ENCODE data around the gene GNPDA2. TPM values are rescaled to one million over a fixed set of nuclear protein-coding genes. Genes with fewer than 3 reads are reported as not detected.

GNPDA2 gene
- total RNA-seq, 2 donors from 2014 or later, result 4.7 to 8.9 TPM

GRCh38 chr4:44684648-44685047 lies 41.7 kb downstream of the GNPDA2 start:
- intact Hi-C loops (cut with DNase I), result no loop called here

DNA sequence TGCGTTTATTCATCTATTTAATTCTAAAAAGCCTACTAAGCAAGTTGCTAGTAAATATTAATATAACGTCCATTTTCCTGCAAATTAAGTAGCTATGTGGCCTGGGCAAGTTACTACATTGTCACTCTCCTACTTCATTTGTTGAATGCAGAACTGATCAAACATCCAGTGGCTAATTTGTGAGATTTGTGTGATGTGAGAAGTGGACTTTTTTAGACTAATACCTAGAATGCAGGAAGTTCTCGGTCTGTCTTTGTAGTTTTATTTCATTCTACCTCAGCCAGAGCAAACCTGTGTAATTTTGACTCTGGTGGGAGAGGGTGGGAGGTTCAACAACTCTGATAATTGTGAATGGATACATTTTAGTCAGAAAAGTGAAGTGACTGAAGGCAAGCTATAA lies 47.3 kb downstream of the GNPDA2 start:
- H3K4me1 ChIP-seq, result peaks cover 9% of the 10 kb centered on the region
- peak overlapping the region; percentile 78 for H3K4me3 ChIP-seq
- H3K9ac ChIP-seq (ENCODE audit: low read depth in 2 of 2, low read length in 2 of 2), result peak overlapping the region; percentile 95 to 96
- H3K27me3 ChIP-seq, result no peaks in the 10 kb centered on the region
- no peaks in the 10 kb centered on the region for H3K9me3 ChIP-seq
- peak overlapping the region; percentile 87 for H3K27ac ChIP-seq
- intact Hi-C loops (cut with DNase I), result loop anchor here (5.0 kb wide), 1 partner anchor 48 kb away; the partner anchor contains the start of gene GNPDA2
- no peak for DNase-seq
- H3K36me3 ChIP-seq, result no peaks in the 10 kb centered on the region
- TF ChIP-seq, protein P1, sequence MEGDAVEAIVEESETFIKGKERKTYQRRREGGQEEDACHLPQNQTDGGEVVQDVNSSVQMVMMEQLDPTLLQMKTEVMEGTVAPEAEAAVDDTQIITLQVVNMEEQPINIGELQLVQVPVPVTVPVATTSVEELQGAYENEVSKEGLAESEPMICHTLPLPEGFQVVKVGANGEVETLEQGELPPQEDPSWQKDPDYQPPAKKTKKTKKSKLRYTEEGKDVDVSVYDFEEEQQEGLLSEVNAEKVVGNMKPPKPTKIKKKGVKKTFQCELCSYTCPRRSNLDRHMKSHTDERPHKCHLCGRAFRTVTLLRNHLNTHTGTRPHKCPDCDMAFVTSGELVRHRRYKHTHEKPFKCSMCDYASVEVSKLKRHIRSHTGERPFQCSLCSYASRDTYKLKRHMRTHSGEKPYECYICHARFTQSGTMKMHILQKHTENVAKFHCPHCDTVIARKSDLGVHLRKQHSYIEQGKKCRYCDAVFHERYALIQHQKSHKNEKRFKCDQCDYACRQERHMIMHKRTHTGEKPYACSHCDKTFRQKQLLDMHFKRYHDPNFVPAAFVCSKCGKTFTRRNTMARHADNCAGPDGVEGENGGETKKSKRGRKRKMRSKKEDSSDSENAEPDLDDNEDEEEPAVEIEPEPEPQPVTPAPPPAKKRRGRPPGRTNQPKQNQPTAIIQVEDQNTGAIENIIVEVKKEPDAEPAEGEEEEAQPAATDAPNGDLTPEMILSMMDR (IDR thresholded peaks at IDR 0.05), result no peak

More at GRCh38 chr4:44684648-44685047, 41.7 kb downstream of the GNPDA2 start:
- H3K4me3 ChIP-seq, result no peak overlapping the region
- peaks cover 5% of the 10 kb centered on the region for H3K4me1 ChIP-seq
- DNase-seq, result no peak
- H3K36me3 ChIP-seq, result no peaks in the 10 kb centered on the region
- no peak overlapping the region for H3K27ac ChIP-seq
- H3K9me3 ChIP-seq, result no peaks in the 10 kb centered on the region
- H3K9ac ChIP-seq (ENCODE audit: low read depth in 2 of 2, low read length in 2 of 2), result no peak overlapping the region
- TF ChIP-seq, protein P1 (IDR thresholded peaks at IDR 0.05), result no peak
- H3K27me3 ChIP-seq, result no peaks in the 10 kb centered on the region

DNA sequence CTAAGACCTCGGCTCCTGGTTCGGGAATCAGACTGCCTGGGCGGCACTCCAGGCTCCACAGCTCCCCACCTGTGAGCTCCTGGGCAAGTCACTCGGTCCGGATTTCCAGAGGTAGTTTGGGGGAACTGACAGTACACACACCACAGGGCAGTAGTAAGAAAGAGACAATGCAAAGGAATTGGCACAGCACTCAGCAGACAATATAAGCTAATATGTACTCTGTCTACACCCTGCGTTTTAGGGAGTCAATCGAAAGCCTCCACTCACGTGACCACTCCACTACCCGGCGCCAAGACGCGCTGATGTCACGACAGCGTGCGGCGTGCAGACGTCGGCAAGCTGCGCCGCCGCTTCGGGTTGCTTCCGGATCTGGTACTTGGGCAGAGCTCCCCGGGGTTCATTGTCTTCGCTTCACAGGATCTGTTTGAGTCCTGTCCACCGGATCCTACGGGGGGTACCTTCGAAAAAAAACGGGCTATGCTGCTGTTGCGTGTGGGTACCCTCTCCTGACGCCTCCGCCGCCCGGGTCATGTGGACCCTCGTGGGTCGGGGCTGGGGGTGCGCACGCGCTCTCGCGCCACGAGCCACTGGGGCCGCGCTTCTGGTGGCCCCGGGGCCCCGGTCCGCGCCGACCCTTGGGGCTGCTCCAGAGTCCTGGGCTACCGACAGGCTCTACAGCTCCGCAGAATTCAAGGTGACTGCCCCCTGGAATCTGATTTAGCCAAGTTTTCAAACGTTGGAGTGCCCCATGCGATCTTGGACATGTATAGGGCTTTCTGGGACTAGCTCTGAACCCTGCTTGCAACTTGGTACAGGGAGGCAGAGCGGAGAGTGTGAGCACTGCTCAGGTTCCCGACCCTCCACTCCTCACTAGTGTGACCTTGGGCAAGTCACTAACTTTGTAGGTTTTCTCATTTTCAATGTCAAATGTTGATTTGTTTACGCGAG lies 48.0 kb downstream of the GNPDA2 start, which contains the start of gene GUF1:
TSS of gene GUF1 (plus strand) at position 327 of the 948 bp plus-strand sequence. CDS start at position 530, 203 bp downstream.
- H3K9me3 ChIP-seq, result no peaks in the 10 kb centered on the region
- peak within 1 kb of the TSS; percentile 78 for H3K4me3 ChIP-seq
- H3K4me1 ChIP-seq, result peaks cover 9% of the 10 kb centered on the region
- intact Hi-C loops (cut with DNase I), result loop anchor here (5.0 kb wide), 1 partner anchor 49 kb away; the partner anchor contains the start of gene GNPDA2
- H3K9ac ChIP-seq (ENCODE audit: low read depth in 2 of 2, low read length in 2 of 2), result peak within 1 kb of the TSS; percentile 95 to 96
- peak; percentile 91 for DNase-seq
- H3K36me3 ChIP-seq, result no peaks in the 10 kb centered on the region
- TF ChIP-seq, protein P1 (IDR thresholded peaks at IDR 0.05), result no peak
- H3K27me3 ChIP-seq, result no peaks in the 10 kb centered on the region
- H3K27ac ChIP-seq, result peak within 1 kb of the TSS; percentile 87

- no peak overlapping the region for H3K27ac ChIP-seq
- no peaks in the 10 kb centered on the region for H3K9me3 ChIP-seq
- H3K36me3 ChIP-seq, result no peaks in the 10 kb centered on the region
- no peak for DNase-seq
- H3K9ac ChIP-seq (ENCODE audit: low read depth in 2 of 2, low read length in 2 of 2), result no peak overlapping the region
- intact Hi-C loops (cut with DNase I), result loop anchor here (5.0 kb wide), 1 partner anchor 52 kb away; the partner anchor contains the start of gene GNPDA2
- peaks cover 9% of the 10 kb centered on the region for H3K4me1 ChIP-seq
- TF ChIP-seq, protein P1 (IDR thresholded peaks at IDR 0.05), result no peak
- H3K4me3 ChIP-seq, result no peak overlapping the region
- H3K27me3 ChIP-seq, result no peaks in the 10 kb centered on the region
These were observed 51.0 kb downstream of the GNPDA2 start for GRCh38 chr4:44675366-44675765.

GRCh38 chr4:44674471-44674870 lies 51.9 kb downstream of the GNPDA2 start:
- H3K4me1 ChIP-seq, result peaks cover 5% of the 10 kb centered on the region
- no peak overlapping the region for H3K4me3 ChIP-seq
- no peak overlapping the region for H3K9ac ChIP-seq (ENCODE audit: low read depth in 2 of 2, low read length in 2 of 2)
- intact Hi-C loops (cut with DNase I), result no loop called here
- no peak overlapping the region for H3K27ac ChIP-seq
- no peaks in the 10 kb centered on the region for H3K9me3 ChIP-seq
- H3K27me3 ChIP-seq, result no peaks in the 10 kb centered on the region
- no peaks in the 10 kb centered on the region for H3K36me3 ChIP-seq
- TF ChIP-seq, protein P1 (IDR thresholded peaks at IDR 0.05), result no peak
- no peak for DNase-seq

All from colonic mucosa (tissue), 4 donors.